ENCODE measurements around the gene CACFD1. TPM values are rescaled to one million over a fixed set of nuclear protein-coding genes. Genes with fewer than 3 reads are reported as not detected.

The CACFD1 gene
- total and polyA plus RNA-seq, 9 of the 15 experiments (the other 6 are each of a cell fraction or from before 2014, with no cell fraction given), result 0.11 to 1.4 (median 1.1) TPM; not detected in 2

DNA sequence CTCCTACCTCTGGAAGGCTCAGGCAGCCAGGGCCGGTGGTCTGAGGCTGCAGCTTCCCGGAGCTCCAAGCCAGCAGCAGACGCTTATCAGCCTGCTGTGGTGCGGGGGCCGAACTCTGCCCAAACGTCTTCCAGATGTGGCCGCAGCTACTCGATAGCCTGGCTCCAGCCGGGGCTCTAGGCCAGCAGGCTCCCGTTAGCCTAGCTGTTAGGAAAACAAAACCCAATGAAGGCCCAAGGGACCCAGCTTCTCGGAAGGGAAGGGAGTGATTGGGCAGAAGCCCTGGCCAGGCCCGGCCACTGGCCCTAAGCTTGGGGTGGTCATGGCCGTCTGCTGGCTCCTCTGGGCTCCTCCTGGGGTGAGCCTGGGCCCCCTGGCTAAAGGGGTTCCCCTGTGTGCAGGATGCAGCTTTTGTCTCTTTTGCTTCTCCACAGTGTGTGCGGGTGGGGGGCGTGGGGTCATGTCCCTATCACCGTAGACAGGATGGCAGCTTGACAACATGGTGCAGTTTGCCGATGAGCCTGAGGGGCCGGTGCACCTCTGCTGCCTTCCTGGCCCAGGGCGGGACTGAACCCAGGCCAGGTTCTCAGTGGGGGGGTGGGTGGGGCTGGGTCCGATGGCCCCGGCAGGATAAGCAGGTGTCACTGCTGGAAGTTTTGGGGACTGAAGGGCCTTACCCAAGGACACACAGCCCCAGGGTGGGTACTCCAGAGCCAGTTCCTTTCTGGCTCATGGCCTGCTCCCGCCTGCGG, 46.3 kb downstream of the CACFD1 start (continued):
- TF ChIP-seq, protein P1, sequence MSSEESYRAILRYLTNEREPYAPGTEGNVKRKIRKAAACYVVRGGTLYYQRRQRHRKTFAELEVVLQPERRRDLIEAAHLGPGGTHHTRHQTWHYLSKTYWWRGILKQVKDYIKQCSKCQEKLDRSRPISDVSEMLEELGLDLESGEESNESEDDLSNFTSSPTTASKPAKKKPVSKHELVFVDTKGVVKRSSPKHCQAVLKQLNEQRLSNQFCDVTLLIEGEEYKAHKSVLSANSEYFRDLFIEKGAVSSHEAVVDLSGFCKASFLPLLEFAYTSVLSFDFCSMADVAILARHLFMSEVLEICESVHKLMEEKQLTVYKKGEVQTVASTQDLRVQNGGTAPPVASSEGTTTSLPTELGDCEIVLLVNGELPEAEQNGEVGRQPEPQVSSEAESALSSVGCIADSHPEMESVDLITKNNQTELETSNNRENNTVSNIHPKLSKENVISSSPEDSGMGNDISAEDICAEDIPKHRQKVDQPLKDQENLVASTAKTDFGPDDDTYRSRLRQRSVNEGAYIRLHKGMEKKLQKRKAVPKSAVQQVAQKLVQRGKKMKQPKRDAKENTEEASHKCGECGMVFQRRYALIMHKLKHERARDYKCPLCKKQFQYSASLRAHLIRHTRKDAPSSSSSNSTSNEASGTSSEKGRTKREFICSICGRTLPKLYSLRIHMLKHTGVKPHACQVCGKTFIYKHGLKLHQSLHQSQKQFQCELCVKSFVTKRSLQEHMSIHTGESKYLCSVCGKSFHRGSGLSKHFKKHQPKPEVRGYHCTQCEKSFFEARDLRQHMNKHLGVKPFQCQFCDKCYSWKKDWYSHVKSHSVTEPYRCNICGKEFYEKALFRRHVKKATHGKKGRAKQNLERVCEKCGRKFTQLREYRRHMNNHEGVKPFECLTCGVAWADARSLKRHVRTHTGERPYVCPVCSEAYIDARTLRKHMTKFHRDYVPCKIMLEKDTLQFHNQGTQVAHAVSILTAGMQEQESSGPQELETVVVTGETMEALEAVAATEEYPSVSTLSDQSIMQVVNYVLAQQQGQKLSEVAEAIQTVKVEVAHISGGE (CRISPR knock-in tag; IDR thresholded peaks at IDR 0.05), result no peak
- TF ChIP-seq ELF2 (CRISPR knock-in tag; IDR thresholded peaks at IDR 0.05) (no peak), NFIC (IDR thresholded peaks at IDR 0.05) (peak; percentile 68), TAF7 (tag; IDR thresholded peaks at IDR 0.05) (no peak), E2F3 (CRISPR knock-in tag; IDR thresholded peaks at IDR 0.05) (no peak), DDX20 (tag; IDR thresholded peaks at IDR 0.05; ENCODE audit: low read depth) (no peak), CBX3 (IDR thresholded peaks at IDR 0.05; ENCODE audit: borderline replicate concordance in 1 of 2, low read length in 2 of 2) (no peak), KAT7 (CRISPR knock-in tag; IDR thresholded peaks at IDR 0.05; ENCODE audit: borderline replicate concordance) (no peak), ZNF639 (CRISPR knock-in tag; conservative IDR thresholded peaks at IDR 0.05 in 1 of 2, IDR thresholded peaks at IDR 0.05 in 1 of 2) (no peak), KLF13 (tag; IDR thresholded peaks at IDR 0.05; ENCODE audit: borderline replicate concordance, low read depth) (no peak), ZBTB12 (CRISPR knock-in tag; IDR thresholded peaks at IDR 0.05) (no peak), ZNF75A (CRISPR knock-in tag; IDR thresholded peaks at IDR 0.05) (no peak), ZNF778 (CRISPR knock-in tag; IDR thresholded peaks at IDR 0.05) (no peak), ZNF717 (CRISPR knock-in tag; IDR thresholded peaks at IDR 0.05) (no peak), PTBP1 (IDR thresholded peaks at IDR 0.05; ENCODE audit: low read depth, low read length) (no peak), SRSF1 (IDR thresholded peaks at IDR 0.05; ENCODE audit: low read depth, low read length) (no peak), STAT5B (CRISPR knock-in tag; IDR thresholded peaks at IDR 0.05) (no peak)
- TF ChIP-seq, protein P2, sequence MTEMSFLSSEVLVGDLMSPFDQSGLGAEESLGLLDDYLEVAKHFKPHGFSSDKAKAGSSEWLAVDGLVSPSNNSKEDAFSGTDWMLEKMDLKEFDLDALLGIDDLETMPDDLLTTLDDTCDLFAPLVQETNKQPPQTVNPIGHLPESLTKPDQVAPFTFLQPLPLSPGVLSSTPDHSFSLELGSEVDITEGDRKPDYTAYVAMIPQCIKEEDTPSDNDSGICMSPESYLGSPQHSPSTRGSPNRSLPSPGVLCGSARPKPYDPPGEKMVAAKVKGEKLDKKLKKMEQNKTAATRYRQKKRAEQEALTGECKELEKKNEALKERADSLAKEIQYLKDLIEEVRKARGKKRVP (CRISPR knock-in tag; IDR thresholded peaks at IDR 0.05), result no peak
- TF ChIP-seq, protein P3, sequence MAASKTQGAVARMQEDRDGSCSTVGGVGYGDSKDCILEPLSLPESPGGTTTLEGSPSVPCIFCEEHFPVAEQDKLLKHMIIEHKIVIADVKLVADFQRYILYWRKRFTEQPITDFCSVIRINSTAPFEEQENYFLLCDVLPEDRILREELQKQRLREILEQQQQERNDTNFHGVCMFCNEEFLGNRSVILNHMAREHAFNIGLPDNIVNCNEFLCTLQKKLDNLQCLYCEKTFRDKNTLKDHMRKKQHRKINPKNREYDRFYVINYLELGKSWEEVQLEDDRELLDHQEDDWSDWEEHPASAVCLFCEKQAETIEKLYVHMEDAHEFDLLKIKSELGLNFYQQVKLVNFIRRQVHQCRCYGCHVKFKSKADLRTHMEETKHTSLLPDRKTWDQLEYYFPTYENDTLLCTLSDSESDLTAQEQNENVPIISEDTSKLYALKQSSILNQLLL (CRISPR knock-in tag; IDR thresholded peaks at IDR 0.05; ENCODE audit: borderline replicate concordance), result no peak
